ENCODE results near the gene CD302. TPM values are rescaled to one million over a fixed set of nuclear protein-coding genes. Genes with fewer than 3 reads are reported as not detected.

CD302 gene
- total and polyA plus RNA-seq, 9 donors = 37.8 to 86.0 (median 59.7) TPM

GRCh38 chr2:159769147-159769546 is 28.9 kb downstream of the CD302 start:
- Histone ChIP-seq H3K36me3 (no peaks in the 10 kb centered on the region), H3K4me1 (ENCODE audit: insufficient read depth) (no peaks in the 10 kb centered on the region), H3K27me3 (no peaks in the 10 kb centered on the region), H3K9me3 (no peaks in the 10 kb centered on the region), H3K4me3 (no peak overlapping the region), H3K27ac (no peak overlapping the region)
- no peak for DNase-seq
- WGBS, 3 donors = 88 to 96% (median 91%) methylated on average over 3 of the region's 3 CpGs
- TF ChIP-seq, protein P1, sequence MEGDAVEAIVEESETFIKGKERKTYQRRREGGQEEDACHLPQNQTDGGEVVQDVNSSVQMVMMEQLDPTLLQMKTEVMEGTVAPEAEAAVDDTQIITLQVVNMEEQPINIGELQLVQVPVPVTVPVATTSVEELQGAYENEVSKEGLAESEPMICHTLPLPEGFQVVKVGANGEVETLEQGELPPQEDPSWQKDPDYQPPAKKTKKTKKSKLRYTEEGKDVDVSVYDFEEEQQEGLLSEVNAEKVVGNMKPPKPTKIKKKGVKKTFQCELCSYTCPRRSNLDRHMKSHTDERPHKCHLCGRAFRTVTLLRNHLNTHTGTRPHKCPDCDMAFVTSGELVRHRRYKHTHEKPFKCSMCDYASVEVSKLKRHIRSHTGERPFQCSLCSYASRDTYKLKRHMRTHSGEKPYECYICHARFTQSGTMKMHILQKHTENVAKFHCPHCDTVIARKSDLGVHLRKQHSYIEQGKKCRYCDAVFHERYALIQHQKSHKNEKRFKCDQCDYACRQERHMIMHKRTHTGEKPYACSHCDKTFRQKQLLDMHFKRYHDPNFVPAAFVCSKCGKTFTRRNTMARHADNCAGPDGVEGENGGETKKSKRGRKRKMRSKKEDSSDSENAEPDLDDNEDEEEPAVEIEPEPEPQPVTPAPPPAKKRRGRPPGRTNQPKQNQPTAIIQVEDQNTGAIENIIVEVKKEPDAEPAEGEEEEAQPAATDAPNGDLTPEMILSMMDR (IDR thresholded peaks at IDR 0.05) = no peak
- TF ChIP-seq POLR2A (IDR thresholded peaks at IDR 0.05) (no peak), EP300 (IDR thresholded peaks at IDR 0.05) (no peak)
- intact Hi-C loops (cut with DNase I) = no loop called here

DNA sequence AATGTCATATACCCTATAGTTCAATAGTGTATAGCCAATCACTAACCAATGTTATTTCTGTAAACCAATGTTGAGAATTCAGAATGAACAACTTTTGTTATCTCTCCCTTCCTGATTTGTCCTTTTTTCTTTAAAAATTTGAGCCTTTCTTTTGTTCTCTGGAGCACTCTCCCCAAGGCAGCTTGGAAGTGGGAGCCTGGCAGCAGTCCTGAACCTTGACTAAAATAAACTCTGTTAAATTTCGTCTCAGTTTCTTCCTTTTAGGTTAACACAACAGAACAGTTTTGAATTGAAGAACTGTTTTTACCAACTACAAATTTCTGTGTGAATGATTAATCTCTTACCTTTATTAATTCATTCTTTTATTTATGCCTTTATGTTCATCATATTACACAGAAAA is 35.9 kb downstream of the CD302 start:
- WGBS, 3 donors = 6 to 16% (median 9%) methylated on average over 1 of the region's 1 CpG
- Histone ChIP-seq H3K36me3 (no peaks in the 10 kb centered on the region), H3K9me3 (no peaks in the 10 kb centered on the region), H3K27me3 (no peaks in the 10 kb centered on the region), H3K4me1 (ENCODE audit: insufficient read depth) (peaks cover 1% of the 10 kb centered on the region), H3K4me3 (no peak overlapping the region), H3K27ac (no peak overlapping the region)
- DNase-seq = no peak
- intact Hi-C loops (cut with DNase I) = no loop called here
- no peak for TF ChIP-seq POLR2A (IDR thresholded peaks at IDR 0.05)
- TF ChIP-seq EP300 (IDR thresholded peaks at IDR 0.05) = no peak
- TF ChIP-seq, protein P1 (IDR thresholded peaks at IDR 0.05) = no peak

DNA sequence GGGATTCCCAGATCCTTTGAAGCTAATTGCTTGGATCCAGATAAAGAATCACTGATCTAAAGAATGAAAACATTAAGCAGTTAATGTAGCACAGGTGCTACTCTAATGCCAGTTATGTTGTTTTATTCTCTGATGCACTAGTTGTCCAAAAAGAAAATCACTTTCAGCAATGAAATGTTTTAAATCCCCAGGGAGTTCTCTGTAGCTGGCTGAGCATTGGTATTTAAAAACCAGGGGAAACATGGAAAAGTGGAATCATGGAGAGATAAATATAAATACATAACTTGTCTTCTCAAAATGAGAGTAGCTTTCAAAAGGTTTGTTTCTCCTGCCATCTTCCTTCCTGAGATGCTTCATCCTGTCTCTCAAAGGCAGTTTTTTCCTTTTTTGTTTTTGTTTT is 37.7 kb downstream of the CD302 start:
- intact Hi-C loops (cut with DNase I) = no loop called here
- peaks cover 1% of the 10 kb centered on the region for H3K4me1 ChIP-seq (ENCODE audit: insufficient read depth)
- no peak for DNase-seq
- H3K27ac ChIP-seq = no peak overlapping the region
- H3K27me3 ChIP-seq = no peaks in the 10 kb centered on the region
- H3K9me3 ChIP-seq = no peaks in the 10 kb centered on the region
- no peak overlapping the region for H3K4me3 ChIP-seq
- TF ChIP-seq EP300 (IDR thresholded peaks at IDR 0.05) (no peak), POLR2A (IDR thresholded peaks at IDR 0.05) (no peak)
- TF ChIP-seq, protein P1 (IDR thresholded peaks at IDR 0.05) = no peak
- H3K36me3 ChIP-seq = no peaks in the 10 kb centered on the region

- TF ChIP-seq POLR2A (IDR thresholded peaks at IDR 0.05) = no peak
- no peak for TF ChIP-seq EP300 (IDR thresholded peaks at IDR 0.05)
- TF ChIP-seq, protein P1 (IDR thresholded peaks at IDR 0.05) = no peak
- peaks cover 1% of the 10 kb centered on the region for H3K4me1 ChIP-seq (ENCODE audit: insufficient read depth)
- 49 to 66% (median 55%) methylated on average over 3 of the region's 3 CpGs for WGBS, 3 donors
- intact Hi-C loops (cut with DNase I) = no loop called here
- H3K9me3 ChIP-seq = no peaks in the 10 kb centered on the region
- no peak overlapping the region for H3K27ac ChIP-seq
- no peak for DNase-seq
- H3K36me3 ChIP-seq = no peaks in the 10 kb centered on the region
- no peak overlapping the region for H3K4me3 ChIP-seq
- no peaks in the 10 kb centered on the region for H3K27me3 ChIP-seq
These were observed 38.4 kb downstream of the CD302 start for GRCh38 chr2:159759577-159759976.

GRCh38 chr2:159758686-159759085 is 39.3 kb downstream of the CD302 start:
- Histone ChIP-seq H3K27ac (no peak overlapping the region), H3K4me1 (ENCODE audit: insufficient read depth) (peaks cover 1% of the 10 kb centered on the region), H3K9me3 (no peaks in the 10 kb centered on the region), H3K36me3 (no peaks in the 10 kb centered on the region), H3K4me3 (no peak overlapping the region), H3K27me3 (no peaks in the 10 kb centered on the region)
- TF ChIP-seq POLR2A (IDR thresholded peaks at IDR 0.05) = no peak
- TF ChIP-seq, protein P1 (IDR thresholded peaks at IDR 0.05) = no peak
- TF ChIP-seq EP300 (IDR thresholded peaks at IDR 0.05) = no peak
- 78 to 79% (median 79%) methylated on average over 1 of the region's 1 CpG for WGBS, 3 donors
- no peak for DNase-seq
- intact Hi-C loops (cut with DNase I) = no loop called here

All from ovary (tissue), 9 donors.